H54 (cell line): Measurements from ENCODE around the gene LBH.

Experiments used
- DNase-seq: peaks from one replicate; pipeline ENCODE4 v3.0.0; 2011; ENCODE audit warnings: low spot score, mixed read lengths; ENCODE audit not compliant: insufficient read length
- FAIRE-seq: peaks from 3 replicates; lab custom pipeline; 2011; peaks lifted over from hg19 to GRCh38; lab: Jason Lieb, UNC
- POLR2A ChIP-seq: IDR thresholded peaks from 2 replicates; pipeline ENCODE4 v1.6.1; 2011; ENCODE audit warnings: low read depth, mild to moderate bottlenecking, low read length

Gene LBH

GRCh38 chr2:30204281-30204680, 27.1 kb upstream of the LBH start:
- FAIRE-seq (no peak), DNase-seq (no peak)
- no peak for TF ChIP-seq POLR2A

GRCh38 chr2:30205456-30205855, 25.9 kb upstream of the LBH start:
- FAIRE-seq (no peak), DNase-seq (no peak)
- TF ChIP-seq POLR2A, result no peak

GRCh38 chr2:30206461-30207430, 24.6 kb upstream of the LBH start:
- FAIRE-seq, result no peak
- TF ChIP-seq POLR2A, result no peak
- DNase-seq, result no peak

- DNase-seq (peak; percentile 51), FAIRE-seq (peak; percentile 93)
- no peak for TF ChIP-seq POLR2A
These were observed 22.9 kb upstream of the LBH start for GRCh38 chr2:30208453-30208852.

- DNase-seq, result no peak
- no peak for FAIRE-seq
- no peak for TF ChIP-seq POLR2A
These were observed 22.1 kb upstream of the LBH start for GRCh38 chr2:30209227-30209626.

- no peak for FAIRE-seq
- DNase-seq, result no peak
- TF ChIP-seq POLR2A, result no peak
These were observed 18.0 kb upstream of the LBH start for GRCh38 chr2:30213326-30213725.

- TF ChIP-seq POLR2A, result no peak
- FAIRE-seq, result no peak
- DNase-seq, result no peak
These were observed 17.3 kb upstream of the LBH start for GRCh38 chr2:30213907-30214463.

- FAIRE-seq, result no peak
These were observed 15.2 kb upstream of the LBH start for GRCh38 chr2:30216157-30216556.

GRCh38 chr2:30217644-30218337, 13.5 kb upstream of the LBH start:
- DNase-seq, result no peak
- no peak for TF ChIP-seq POLR2A
- no peak for FAIRE-seq

More at GRCh38 chr2:30216157-30216556, 15.2 kb upstream of the LBH start:
- no peak for TF ChIP-seq POLR2A
- no peak for DNase-seq

GRCh38 chr2:30218338-30218713, 13.0 kb upstream of the LBH start:
- FAIRE-seq (no peak), DNase-seq (no peak)
- no peak for TF ChIP-seq POLR2A

GRCh38 chr2:30218814-30219213, 12.5 kb upstream of the LBH start:
- DNase-seq, result no peak
- TF ChIP-seq POLR2A, result no peak
- no peak for FAIRE-seq

- FAIRE-seq (no peak), DNase-seq (no peak)
- no peak for TF ChIP-seq POLR2A
These were observed 11.2 kb upstream of the LBH start for GRCh38 chr2:30219886-30220875.

- TF ChIP-seq POLR2A, result no peak
- no peak for DNase-seq
- no peak for FAIRE-seq
These were observed 9.8 kb upstream of the LBH start for GRCh38 chr2:30221531-30221930.
